Activated naive CD8-positive, alpha-beta T cell treated with anti-CD3 and anti-CD28 coated beads, Interleukin-2, amount 50 U/mL, for 16 hours (primary cell): ENCODE measurements around the gene TOGARAM2.
A peak's percentile ranks its signal among the peaks of the same experiment; 100 is the strongest.

Experiments used
- DNase-seq: peaks from one replicate; pipeline ENCODE4 v3.0.0-alpha.2; 2020; ENCODE audit warnings: low read depth, low spot score

Gene TOGARAM2

DNA sequence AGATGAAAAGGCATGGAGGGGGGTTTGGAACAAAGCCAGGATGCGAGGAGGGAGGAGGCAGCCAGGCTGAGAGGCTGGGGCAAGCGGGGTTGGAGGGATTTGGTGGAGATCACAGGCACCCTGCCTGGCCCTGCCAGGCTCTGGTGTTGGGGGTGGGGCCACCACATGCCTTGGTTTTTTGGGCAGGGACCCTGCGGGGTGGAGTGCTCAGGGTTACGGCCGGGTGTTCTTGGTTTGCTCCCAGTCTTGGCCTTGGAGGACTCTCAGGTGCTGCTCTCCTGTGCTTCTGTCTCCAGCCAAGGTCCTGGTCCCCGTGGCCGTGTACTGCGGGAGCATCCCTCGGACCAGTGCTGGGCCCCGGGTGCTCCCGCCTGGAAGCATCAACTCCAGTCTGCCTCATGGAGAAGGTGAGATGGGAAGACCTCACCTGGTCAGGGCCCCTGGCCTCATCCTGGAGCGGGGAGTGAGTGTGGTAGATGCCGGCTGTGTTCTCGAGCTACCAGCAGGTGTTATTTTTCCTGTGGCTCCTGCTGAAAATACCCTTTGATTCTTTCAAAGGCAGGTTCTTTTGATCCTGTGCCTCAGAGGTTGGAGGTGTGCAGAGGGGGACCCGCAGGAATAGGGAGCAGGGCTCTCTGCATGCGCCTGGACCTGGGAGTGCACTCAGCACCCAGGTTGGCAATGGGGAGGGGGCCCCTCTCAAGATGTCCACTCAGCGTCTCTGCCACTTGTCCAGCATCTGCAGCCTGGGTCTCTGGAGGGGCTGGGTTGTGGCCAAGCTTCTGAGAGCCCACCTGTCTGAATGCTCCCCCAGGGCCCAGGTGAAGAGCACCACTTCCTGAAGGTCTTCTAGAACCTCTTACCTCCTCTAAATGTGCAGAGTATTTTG lies 17.0 kb downstream of the TOGARAM2 start:
- DNase-seq, result no peak

- DNase-seq, result no peak
Observed at GRCh38 chr2:29000481-29000880, 19.4 kb downstream of the TOGARAM2 start.

- DNase-seq, result no peak
Observed at GRCh38 chr2:29000956-29001355, 19.9 kb downstream of the TOGARAM2 start.

GRCh38 chr2:29001806-29002205 lies 20.7 kb downstream of the TOGARAM2 start:
- no peak for DNase-seq

GRCh38 chr2:29004755-29005154 lies 23.7 kb downstream of the TOGARAM2 start:
- DNase-seq, result no peak

DNA sequence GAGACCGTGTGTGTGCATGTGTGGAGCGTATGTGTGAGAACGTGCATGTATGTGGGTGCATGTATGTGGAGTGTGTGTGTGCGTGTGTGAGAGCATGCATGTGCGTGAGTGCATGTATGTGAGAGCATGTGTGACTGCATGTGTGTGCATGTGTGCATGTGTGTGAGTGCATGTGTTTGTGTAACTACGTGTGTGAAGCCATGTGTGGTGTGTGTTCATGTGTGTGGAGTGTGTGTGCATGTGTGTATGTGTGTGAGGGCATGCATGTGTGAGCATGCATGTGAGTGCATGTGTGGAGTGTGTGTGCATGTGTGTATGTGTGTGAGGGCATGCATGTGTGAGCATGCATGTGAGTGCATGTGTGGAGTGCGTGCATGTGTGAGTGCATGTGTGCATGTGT lies 24.2 kb downstream of the TOGARAM2 start:
- DNase-seq, result no peak

DNA sequence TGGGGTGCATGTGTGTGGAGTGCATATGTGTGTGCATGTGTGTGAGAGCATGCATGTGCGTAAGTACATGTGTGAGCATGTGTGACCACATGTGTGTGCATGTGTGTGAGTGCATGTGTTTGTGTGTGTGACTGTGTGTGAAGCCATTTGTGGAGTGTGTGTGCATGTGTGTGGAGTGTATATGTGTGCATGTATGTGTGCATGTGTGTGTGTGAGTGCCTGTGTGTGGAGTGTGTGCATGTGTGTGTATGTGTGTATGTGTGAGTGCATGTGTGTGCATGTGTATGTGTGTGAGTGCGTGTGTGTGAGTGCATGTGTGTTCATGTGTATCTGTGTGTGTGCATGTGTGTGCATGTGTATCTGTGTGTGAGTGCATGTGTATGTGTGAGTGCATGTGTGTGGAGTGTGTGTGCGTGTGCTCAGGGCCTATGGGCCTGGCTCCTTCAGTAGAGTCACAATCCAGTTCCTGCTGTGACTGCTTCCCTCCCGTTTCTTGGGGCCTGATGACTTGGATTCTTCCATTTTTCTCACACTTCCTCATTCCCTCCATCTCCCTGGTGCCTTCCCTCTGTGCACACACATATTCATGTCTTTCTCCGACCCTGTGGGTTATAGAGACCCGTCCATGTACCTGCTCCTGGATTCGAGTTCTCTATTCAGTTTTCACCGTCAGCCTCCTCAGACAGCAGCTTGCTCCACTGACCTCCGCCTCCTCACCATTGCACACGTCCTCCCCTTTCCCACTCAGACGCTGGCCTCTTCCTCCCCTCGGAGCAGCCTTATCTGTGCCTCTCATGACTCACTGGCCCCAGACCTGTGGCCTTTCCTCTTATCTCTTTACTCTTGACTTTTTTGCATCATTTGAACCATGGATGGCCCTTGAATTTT lies 25.2 kb downstream of the TOGARAM2 start:
- no peak for DNase-seq

DNA sequence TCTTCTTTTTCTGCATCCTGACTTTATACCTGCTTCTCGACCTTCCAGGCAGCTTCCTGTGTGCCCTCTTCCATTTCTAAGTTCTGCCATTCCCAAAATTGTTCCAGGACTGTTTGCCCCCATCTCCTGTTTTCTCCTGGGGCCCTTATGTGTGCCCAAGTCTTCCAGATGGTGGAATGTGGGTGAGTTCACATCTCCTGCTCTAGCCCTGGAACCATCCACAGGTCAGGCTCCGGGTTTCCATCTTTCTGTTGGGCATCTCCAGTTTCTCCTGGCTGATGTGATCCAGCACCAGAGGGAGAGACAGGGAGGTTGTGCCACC lies 25.8 kb downstream of the TOGARAM2 start:
- DNase-seq, result no peak

GRCh38 chr2:29009270-29009669 lies 28.2 kb downstream of the TOGARAM2 start:
- no peak for DNase-seq

GRCh38 chr2:29009711-29010677 lies 28.9 kb downstream of the TOGARAM2 start:
- DNase-seq, result no peak

GRCh38 chr2:29010946-29011345 lies 29.8 kb downstream of the TOGARAM2 start:
- no peak for DNase-seq

DNA sequence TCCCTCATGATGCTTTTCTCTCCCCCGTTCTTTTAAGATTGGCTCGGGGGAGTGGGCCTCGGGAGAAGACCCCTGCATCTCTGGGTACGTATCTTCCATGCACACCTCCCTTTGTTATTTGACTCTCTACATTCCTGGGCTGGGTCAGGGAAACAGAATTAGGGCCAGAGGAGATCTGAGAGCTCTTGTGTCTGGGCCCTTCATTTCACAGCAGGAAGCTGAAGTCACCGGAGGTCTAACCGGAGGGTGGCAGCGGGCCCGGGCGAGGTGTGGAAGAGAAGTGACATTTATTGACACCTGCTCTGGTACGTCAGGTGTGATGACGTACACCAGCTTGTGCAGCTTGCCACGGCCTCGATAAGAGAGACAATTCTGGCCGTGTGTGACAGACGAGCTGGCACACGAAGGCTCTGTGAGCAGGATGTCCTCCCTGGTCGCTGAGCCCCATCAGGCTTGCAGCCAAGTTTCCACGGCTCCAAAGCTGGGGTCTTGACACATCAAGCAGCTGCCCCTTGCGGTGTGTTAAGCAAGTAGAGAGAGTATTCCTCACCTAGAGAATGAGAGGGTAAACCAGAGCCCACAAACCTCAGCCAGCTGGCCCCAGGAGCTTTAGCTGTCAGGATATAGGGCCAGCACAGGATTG lies 30.4 kb downstream of the TOGARAM2 start:
- DNase-seq, result no peak

DNA sequence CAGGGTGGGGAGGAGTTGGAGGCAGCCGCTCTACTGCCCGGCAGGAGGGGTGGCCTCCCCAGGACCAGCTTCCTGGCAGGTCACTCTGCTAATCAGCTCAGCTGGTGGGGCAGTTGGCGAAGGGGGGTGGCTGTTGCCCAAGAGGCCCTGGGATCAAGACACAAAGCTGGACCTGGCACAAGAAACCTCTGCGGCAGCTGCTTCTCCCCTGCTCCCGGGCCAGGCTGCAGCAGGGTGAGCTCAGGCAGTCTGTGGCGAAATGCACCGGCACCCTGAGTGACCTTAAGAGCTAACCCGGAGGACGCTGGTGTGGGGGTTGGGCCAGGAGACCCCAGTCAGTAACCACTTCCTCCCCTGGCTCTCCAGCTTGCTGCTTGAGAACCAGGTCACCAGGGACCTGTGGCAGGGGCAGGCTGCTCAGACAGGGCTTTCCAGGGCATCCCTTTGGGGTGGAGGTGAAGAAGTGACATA lies 31.1 kb downstream of the TOGARAM2 start:
- DNase-seq, result no peak

DNA sequence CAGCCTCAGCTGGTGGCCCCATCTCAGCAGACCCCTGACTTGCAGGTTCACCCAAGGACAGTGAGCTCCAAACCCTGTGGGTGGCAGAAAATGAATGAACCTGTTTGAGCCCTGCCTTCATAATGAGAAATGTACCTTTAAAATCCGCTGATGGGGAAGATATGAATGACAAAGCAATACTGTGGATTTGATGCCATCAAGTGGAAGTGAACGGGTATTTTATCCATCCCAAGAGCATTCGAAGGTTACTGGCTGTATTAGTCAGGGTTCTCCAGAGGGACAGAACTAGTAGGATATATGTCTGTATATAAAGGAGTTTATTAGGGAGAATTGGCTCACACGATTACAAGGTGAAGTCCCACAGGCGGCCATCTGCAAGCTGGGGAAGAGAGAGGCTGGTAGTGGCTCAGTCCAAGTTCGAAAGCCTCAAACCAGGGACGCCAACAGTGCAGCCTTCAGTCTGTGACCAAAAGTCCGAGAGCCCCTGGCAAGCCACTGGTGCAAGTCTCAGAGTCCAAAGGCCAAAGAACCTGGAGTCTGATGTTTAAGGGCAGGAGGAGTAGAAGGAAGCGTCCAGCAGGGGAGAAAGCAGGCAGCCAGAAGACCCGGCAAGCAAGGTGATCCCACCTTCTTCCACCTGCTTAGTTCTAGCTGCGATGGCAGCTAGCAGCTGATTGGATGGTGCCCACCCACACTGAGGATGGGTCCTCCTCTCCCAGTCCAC lies 32.1 kb downstream of the TOGARAM2 start:
- no peak for DNase-seq

DNA sequence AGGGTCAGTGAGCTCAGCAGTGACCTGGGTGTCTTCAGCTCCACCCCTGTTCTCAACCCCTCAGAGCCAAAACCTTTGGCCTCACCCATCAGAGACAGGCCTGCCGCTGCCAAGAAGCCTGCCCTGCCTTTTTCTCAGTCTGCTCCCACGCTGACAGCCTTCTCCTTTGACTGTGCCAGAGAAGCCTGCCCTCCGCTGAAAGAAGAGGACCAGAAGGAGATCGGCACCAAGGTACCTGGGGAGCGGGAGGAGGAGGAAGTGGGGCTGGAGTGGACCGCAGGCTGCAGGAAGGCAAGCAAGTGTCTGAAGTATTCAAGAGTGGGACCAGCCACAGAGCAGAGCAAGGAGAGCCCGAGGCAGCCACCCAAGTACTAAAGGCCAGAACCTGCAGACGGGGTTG lies 33.2 kb downstream of the TOGARAM2 start:
- no peak for DNase-seq

DNA sequence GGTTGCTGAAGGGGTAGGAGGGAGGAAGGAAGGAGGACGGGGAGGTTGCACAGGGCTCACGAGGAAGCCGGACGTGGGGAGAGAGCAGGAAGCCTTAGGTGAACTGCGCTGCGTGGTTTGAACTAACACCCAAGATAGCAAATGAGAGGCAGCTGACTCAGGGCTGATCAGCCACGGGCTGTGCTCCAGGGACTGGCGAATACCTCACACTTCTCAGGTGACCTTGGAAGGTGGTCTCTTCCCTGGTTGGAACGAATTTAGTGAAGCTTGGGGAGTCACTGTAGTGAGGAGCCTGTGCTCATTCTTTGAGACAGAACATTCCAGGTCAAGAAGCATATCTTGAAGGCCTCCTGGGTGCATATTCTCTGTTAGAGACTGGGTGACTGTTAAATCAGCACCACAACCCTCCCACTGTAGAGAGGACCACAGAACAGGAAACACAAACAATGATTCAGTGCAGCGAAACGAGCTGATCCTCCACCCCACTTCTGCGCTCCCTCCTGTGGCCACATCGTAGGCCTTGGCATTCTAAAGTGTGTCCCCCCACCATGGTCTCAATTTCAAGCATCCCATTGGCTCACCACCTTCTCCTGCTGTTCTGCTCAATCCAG lies 33.8 kb downstream of the TOGARAM2 start:
- peak; percentile 21 for DNase-seq

- DNase-seq, result no peak
Observed at GRCh38 chr2:29015701-29016470, 34.8 kb downstream of the TOGARAM2 start.

DNA sequence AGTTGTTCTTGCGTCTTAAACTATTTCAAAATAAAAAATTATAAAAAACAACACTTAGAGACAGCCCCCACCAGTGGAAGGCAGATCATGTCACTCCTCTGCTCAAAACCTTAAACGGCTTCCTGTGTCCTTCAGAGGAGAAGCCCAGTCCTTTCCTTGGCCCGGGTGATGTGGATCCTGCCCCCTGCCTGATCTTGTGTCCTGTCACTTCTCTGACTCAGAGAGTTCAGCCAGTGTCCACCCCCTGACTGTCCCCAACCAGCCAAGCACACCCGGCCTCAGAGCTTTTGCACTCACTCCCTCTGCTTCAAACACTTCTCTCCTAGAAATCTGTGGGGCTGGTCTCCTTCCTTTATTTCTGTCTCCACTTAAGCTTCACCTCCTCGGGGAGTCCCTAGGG lies 35.4 kb downstream of the TOGARAM2 start:
- no peak for DNase-seq
